Ovary (tissue), 3 donors: ENCODE measurements around the gene ITPR3.

Source experiments
- CTCF ChIP-seq, 3 donors: fragments of 450-650 bp in 2 of 3; fragments of 200-600 bp in 1 of 3; IDR thresholded peaks; one replicate each; pipeline versions ENCODE4 v1.5.1 to v1.8.0; 2016 to 2022; ENCODE audit warnings: antibody characterized with exemption in 3 of 3, mild to moderate bottlenecking in 1 of 3
- POLR2A ChIP-seq: fragments of 450-650 bp; IDR thresholded peaks from one replicate; pipeline ENCODE4 v1.6.1; 2017; ENCODE audit warnings: antibody characterized with exemption, mild to moderate bottlenecking, moderate library complexity
- donor health status: DM: no; HTN: no; CAD: no.

GRCh38 chr6:33688451-33689147 is 67.5 kb downstream of the ITPR3 start:
- TF ChIP-seq POLR2A, result no peak
- TF ChIP-seq CTCF (IDR thresholded peaks at IDR 0.05), result no peak
